Liver (tissue), 9 donors: Measurements from ENCODE around the gene PDCL2. TPM values are rescaled to one million over a fixed set of nuclear protein-coding genes. Genes with fewer than 3 reads are reported as not detected.

Experiments used
- DNase-seq: peaks from one replicate; pipeline ENCODE4 v3.0.0-alpha.2; 2017; ENCODE audit warnings: low spot score
- H3K27ac ChIP-seq, 2 donors: one replicate each; pipeline ENCODE4 v1.7.0; 2013; ENCODE audit warnings: inconsistent platforms in 2 of 2, low read length in 2 of 2, control low read depth in 1 of 2, low read depth in 1 of 2, mild to moderate bottlenecking in 1 of 2
- H3K27me3 ChIP-seq, 4 donors: one replicate each; pipeline versions ENCODE4 v1.6.1 to v1.7.0; 2013; ENCODE audit warnings: low read length in 3 of 4, inconsistent platforms in 1 of 4, mild to moderate bottlenecking in 1 of 4, moderate library complexity in 1 of 4; ENCODE audit not compliant: control insufficient read depth in 4 of 4, insufficient read depth in 4 of 4
- H3K36me3 ChIP-seq, 4 donors: one replicate each; pipeline versions ENCODE4 v1.6.1 to v1.7.0; 2013; ENCODE audit warnings: low read length in 3 of 4, mild to moderate bottlenecking in 3 of 4, low read depth in 1 of 4, moderate library complexity in 1 of 4; ENCODE audit not compliant: control insufficient read depth in 4 of 4, insufficient read depth in 3 of 4
- H3K4me1 ChIP-seq, 4 donors: one replicate each; pipeline versions ENCODE4 v1.6.1 to v1.7.0; 2013; ENCODE audit warnings: low read length in 3 of 4, mild to moderate bottlenecking in 3 of 4, moderate library complexity in 1 of 4; ENCODE audit not compliant: control insufficient read depth in 4 of 4, insufficient read depth in 4 of 4
- H3K4me3 ChIP-seq, 3 donors: one replicate each; pipeline versions ENCODE4 v1.6.1 to v1.7.0; 2013; ENCODE audit warnings: low read length in 3 of 3, control low read depth in 1 of 3, low read depth in 1 of 3, mild to moderate bottlenecking in 1 of 3
- H3K9ac ChIP-seq, 2 donors: one replicate each; pipeline ENCODE4 v1.7.0; 2013; ENCODE audit warnings: low read length in 2 of 2, mild to moderate bottlenecking in 2 of 2, moderate library complexity in 2 of 2, control low read depth in 1 of 2, low read depth in 1 of 2
- H3K9me3 ChIP-seq, 4 donors: one replicate each; pipeline versions ENCODE4 v1.6.1 to v1.7.0; 2013; ENCODE audit warnings: low read length in 3 of 4; ENCODE audit not compliant: control insufficient read depth in 4 of 4
- ATF3 ChIP-seq: IDR thresholded peaks from 2 replicates; pipeline ENCODE4 v1.6.1; 2016; ENCODE audit warnings: antibody characterized with exemption
- CTCF ChIP-seq: fragments of 150-350 bp; IDR thresholded peaks from 2 replicates; pipeline ENCODE4 v1.5.1; 2017; ENCODE audit warnings: improper control_type of control experiment, low read depth, low read length; ENCODE audit not compliant: missing input control
- EGR1 ChIP-seq, 2 donors: IDR thresholded peaks; 2 replicates each; pipeline ENCODE4 v1.6.1; 2016 to 2018; ENCODE audit warnings: antibody characterized with exemption in 2 of 2, low read depth in 2 of 2
- FOXA1 ChIP-seq: IDR thresholded peaks from 2 replicates; pipeline ENCODE4 v1.6.1; 2016; ENCODE audit warnings: antibody characterized with exemption
- FOXA2 ChIP-seq: IDR thresholded peaks from 2 replicates; pipeline ENCODE4 v1.6.1; 2016; ENCODE audit warnings: antibody characterized with exemption
- GABPA ChIP-seq, 2 donors: IDR thresholded peaks in 1 of 2; conservative IDR thresholded peaks in 1 of 2; 2 replicates each; pipeline ENCODE4 v1.6.1; 2016; ENCODE audit warnings: antibody characterized with exemption in 2 of 2, mild to moderate bottlenecking in 1 of 2, moderate library complexity in 1 of 2
- HNF4A ChIP-seq, 2 donors: conservative IDR thresholded peaks; 2 replicates each; pipeline ENCODE4 v1.6.1; 2016; ENCODE audit warnings: antibody characterized with exemption in 2 of 2, mild to moderate bottlenecking in 2 of 2
- HNF4G ChIP-seq: IDR thresholded peaks from 2 replicates; pipeline ENCODE4 v1.6.1; 2016; ENCODE audit warnings: antibody characterized with exemption
- MAX ChIP-seq: IDR thresholded peaks from 2 replicates; pipeline ENCODE4 v1.6.1; 2016; ENCODE audit warnings: antibody characterized with exemption
- NR2F2 ChIP-seq: IDR thresholded peaks from 2 replicates; pipeline ENCODE4 v1.6.1; 2016; ENCODE audit warnings: antibody characterized with exemption
- RAD21 ChIP-seq, 2 donors: IDR thresholded peaks; 2 replicates each; pipeline ENCODE4 v1.6.1; 2016; ENCODE audit warnings: antibody characterized with exemption in 2 of 2, mild to moderate bottlenecking in 2 of 2
- REST ChIP-seq: IDR thresholded peaks from 2 replicates; pipeline ENCODE4 v1.6.1; 2016; ENCODE audit warnings: antibody characterized with exemption, mild to moderate bottlenecking
- RXRA ChIP-seq, 2 donors: IDR thresholded peaks; 2 replicates each; pipeline ENCODE4 v1.6.1; 2017 to 2018; ENCODE audit warnings: antibody characterized with exemption in 2 of 2, mild to moderate bottlenecking in 1 of 2
- SP1 ChIP-seq: IDR thresholded peaks from 2 replicates; pipeline ENCODE4 v1.6.1; 2018; ENCODE audit warnings: antibody characterized with exemption, mild to moderate bottlenecking
- TAF1 ChIP-seq: conservative IDR thresholded peaks from 2 replicates; pipeline ENCODE4 v1.6.1; 2016; ENCODE audit warnings: antibody characterized with exemption, mild to moderate bottlenecking
- YY1 ChIP-seq: IDR thresholded peaks from 2 replicates; pipeline ENCODE4 v1.6.1; 2016; ENCODE audit warnings: antibody characterized with exemption, mild to moderate bottlenecking
- ZBTB33 ChIP-seq: IDR thresholded peaks from 2 replicates; pipeline ENCODE4 v1.6.1; 2016; ENCODE audit warnings: antibody characterized with exemption
- WGBS: extraction: QIAGEN DNeasy Blood & Tissue Kit; methylation state at CpG from one replicate; pipeline ENCODE4 v1.1.7; 2013; 5-methylcytosine and 5-hydroxymethylcytosine counted together
- polyA plus RNA-seq, 2 donors: library from polyadenylated mRNA; stranded (reverse) in 1 of 2; unstranded in 1 of 2; fragments of 200-250 nt in 1 of 2; fragments of >200 nt in 1 of 2; fragmentation: Nextera tagmentation in 1 of 2; extraction: Ambion mirVana in 1 of 2; gene quantifications; one replicate each; pipeline versions ENCODE4 v1.2.1 to v1.2.3, GENCODE V29; 2013 to 2015
- total RNA-seq, 2 donors: library from RNA; depleted of rRNA; stranded (reverse); fragments of >200 nt; gene quantifications; one replicate each; pipeline ENCODE4 v1.2.3, GENCODE V29; 2014
- donor health status: healthy.
- donor health status: healthy.
- donor health status: healthy.
- donor health status: healthy.
- donor health status: healthy.

PDCL2 gene
- total and polyA plus RNA-seq, 4 donors: not detected

- H3K9ac ChIP-seq: no peak overlapping the region
- no peak for TF ChIP-seq ZBTB33
- no peak for TF ChIP-seq ATF3
- TF ChIP-seq YY1: no peak
- no peak for TF ChIP-seq FOXA1
- TF ChIP-seq MAX: no peak
- TF ChIP-seq REST: no peak
- TF ChIP-seq GABPA (IDR thresholded peaks at IDR 0.05 in 1 of 2, conservative IDR thresholded peaks at IDR 0.05 in 1 of 2): no peak
- no peak for TF ChIP-seq RAD21 (IDR thresholded peaks at IDR 0.05)
- no peak for TF ChIP-seq RXRA (IDR thresholded peaks at IDR 0.05)
- no peak for TF ChIP-seq FOXA2
- TF ChIP-seq SP1: no peak
- TF ChIP-seq NR2F2: no peak
- no peak for TF ChIP-seq HNF4A (conservative IDR thresholded peaks at IDR 0.05)
- TF ChIP-seq EGR1 (IDR thresholded peaks at IDR 0.05; ENCODE audit: low read depth in 2 of 2): no peak
- TF ChIP-seq TAF1: no peak
- no peak for TF ChIP-seq HNF4G
- peaks cover 0 to 2% (median 0%) of the 10 kb centered on the region in 4 donors for H3K27me3 ChIP-seq
- no peak for DNase-seq
- no peaks in the 10 kb centered on the region for H3K4me1 ChIP-seq
- H3K4me3 ChIP-seq: no peak overlapping the region
- H3K27ac ChIP-seq: no peak overlapping the region
- no peaks in the 10 kb centered on the region for H3K9me3 ChIP-seq
- 78% methylated on average over 1 of the region's 1 CpG for WGBS
- H3K36me3 ChIP-seq: no peaks in the 10 kb centered on the region
Measured at GRCh38 chr4:55568905-55569504, 23.0 kb downstream of the PDCL2 start.

- H3K4me3 ChIP-seq: no peak overlapping the region
- no peaks in the 10 kb centered on the region for H3K4me1 ChIP-seq
- H3K9me3 ChIP-seq: no peaks in the 10 kb centered on the region
- H3K27ac ChIP-seq: no peak overlapping the region
- no peak for DNase-seq
- no peak overlapping the region for H3K9ac ChIP-seq
- H3K27me3 ChIP-seq: no peaks in the 10 kb centered on the region
- no peaks in the 10 kb centered on the region for H3K36me3 ChIP-seq
- 76% methylated on average over 1 of the region's 1 CpG for WGBS
- TF ChIP-seq CTCF (no peak), ZBTB33 (no peak), SP1 (no peak), YY1 (no peak), NR2F2 (no peak), RAD21 (IDR thresholded peaks at IDR 0.05) (no peak), FOXA1 (no peak), REST (no peak), GABPA (IDR thresholded peaks at IDR 0.05 in 1 of 2, conservative IDR thresholded peaks at IDR 0.05 in 1 of 2) (no peak), RXRA (IDR thresholded peaks at IDR 0.05) (no peak), EGR1 (IDR thresholded peaks at IDR 0.05; ENCODE audit: low read depth in 2 of 2) (no peak), HNF4G (no peak)
Measured at GRCh38 chr4:55561889-55562288, 30.2 kb downstream of the PDCL2 start.
